HG03060 (cell line): Measurements from ENCODE around the gene PRSS38.
"Not testable (repeated sequence)": the region's sequence is repeated elsewhere in the genome, so short reads cannot be mapped to it uniquely, and the experiment has no call there.

ENCODE experiments used
- ATAC-seq: cut with Tn5 transposase; IDR thresholded peaks from one replicate; pipeline ENCODE4 v1.9.1; 2021; ENCODE audit warnings: low read depth, moderate number of reproducible peaks; ENCODE audit not compliant: unreplicated experiment

The PRSS38 gene

DNA sequence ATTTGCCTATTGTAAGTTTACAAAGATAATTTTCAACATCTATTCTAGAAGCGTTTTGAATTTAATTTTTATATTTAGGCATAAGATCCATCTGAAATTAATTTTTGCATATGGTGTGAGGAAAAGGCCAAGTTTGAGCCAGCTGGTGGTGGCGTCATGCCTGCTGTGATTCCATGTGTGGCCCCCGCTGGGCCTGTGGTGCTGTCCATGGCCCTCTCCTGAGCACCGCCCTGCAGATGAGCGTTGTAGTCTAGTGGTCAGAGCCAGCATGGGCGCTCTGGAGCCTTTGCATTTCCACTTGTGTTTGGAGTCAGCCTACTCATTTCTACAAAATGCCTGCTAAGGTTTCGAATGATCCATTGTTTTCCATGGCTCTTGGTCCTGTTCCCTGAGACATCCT lies 22.7 kb downstream of the PRSS38 start:
- ATAC-seq = no peak

DNA sequence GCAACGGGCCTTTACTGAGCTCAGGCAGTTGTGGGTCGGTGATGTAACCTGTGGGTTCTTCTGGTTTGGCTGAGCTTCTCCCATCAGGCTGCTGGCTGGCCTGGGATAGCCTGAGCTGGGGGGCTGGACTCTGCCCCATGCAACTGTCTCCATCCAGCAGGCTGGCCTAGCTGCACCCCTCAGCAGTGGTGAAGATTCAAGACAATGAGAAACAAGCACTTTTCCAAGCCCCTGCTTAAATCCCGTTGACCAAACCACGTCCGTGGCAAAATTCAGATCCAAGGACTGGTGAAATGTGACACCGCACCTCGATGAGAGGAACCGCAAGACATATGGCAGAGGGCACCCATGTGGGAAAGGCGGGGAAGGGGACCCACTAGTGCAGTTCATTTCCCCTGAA lies 25.6 kb downstream of the PRSS38 start:
- no peak for ATAC-seq

DNA sequence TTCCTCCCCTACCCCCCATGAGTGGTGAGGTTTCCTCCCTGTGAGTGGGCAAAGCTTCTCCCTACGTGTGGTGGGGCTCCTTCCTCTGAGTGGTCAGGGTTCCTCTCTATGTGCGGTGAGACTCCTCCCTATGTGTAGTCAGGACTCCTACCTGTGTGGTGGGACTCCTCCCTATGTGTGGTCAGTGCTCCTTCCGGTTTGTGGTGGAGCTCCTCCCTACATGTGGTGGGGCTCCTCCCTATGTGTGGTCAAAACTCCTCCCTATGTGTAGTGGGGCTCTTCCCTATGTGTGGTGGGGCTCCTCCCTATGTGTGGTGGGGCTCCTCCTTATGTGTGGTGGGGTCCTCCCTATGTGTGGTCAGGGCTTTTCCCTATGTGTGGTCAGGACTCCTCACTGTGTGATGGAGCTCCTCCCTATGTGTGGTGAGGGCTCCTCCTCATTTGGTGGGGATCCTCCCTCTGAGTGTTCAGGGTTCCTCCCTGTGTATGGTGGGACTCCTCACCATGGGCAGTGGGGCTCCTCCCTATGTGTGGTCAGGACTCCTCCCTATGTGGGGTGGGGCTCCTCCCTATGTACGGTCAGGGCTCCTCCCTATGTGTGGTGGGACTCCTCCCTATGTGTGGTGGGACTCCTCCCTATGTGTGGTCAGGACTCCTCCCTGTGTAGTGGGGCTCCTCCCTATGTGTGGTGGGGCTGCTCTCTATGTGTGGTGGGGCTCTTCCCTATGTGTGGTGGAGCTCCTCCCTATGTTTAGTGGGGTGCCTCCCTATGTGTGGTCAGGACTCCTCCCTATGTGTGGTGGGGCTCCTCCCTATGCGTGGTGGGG lies 29.1 kb downstream of the PRSS38 start:
- no peak for ATAC-seq

DNA sequence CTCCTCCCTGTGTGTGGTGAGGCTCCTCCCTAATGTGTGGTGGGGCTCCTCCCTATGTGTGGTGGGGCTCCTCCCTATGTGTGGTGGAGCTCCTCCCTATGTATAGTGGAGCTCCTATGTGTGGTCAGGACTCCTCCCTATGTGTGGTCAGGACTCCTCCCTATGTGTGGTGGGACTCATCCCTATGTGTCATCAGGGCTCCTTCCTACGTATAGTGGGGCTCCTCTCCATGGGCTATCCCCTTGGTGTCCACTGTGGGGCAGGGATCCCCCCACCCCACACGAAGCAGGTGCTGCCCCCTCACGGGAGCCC lies 29.6 kb downstream of the PRSS38 start:
- ATAC-seq = no peak

DNA sequence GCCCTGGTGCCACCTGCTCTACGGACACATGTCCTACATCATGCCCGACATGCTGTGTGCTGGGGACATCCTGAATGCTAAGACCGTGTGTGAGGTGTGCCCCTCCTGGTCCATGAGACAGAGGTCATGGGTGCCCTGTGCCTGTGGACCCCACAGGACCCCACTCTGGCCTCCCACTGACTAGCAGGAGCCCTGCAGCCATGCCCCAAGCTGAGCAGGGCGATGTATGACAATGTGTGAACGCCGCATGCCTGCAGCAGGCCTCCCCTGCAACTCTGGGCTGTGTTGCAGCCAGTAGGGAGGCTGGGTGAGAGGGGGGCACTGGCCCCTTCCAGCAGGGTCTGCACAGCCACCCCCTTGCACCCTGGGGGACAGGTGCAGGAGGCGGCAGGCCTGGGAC lies 30.0 kb downstream of the PRSS38 start:
- no peak for ATAC-seq

DNA sequence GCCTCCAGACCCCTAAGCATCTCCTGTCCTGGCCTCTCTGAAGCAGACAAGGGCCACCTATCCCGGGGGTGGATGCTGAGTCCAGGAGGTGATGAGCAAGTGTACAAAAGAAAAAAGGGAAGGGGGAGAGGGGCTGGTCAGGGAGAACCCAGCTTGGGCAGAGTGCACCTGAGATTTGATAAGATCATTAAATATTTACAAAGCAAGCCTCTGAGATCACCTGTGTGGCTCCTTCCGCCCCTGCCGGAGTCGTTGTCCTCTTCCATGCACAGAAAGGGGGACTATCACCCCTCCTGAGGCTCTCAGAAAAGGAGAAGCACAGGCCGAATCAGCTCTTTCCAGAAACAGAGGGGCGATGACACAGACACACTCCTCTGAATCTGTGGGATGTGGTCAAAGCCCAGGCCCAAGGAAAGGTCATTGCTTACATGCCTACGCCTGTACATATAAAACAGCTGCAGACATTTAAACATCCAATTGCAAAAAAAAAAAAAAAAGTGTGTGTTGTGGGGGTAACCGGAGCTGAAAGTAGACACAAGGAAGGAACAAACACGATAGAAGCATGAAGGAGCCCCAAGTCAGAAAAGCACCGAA lies 30.9 kb downstream of the PRSS38 start:
- no peak for ATAC-seq

DNA sequence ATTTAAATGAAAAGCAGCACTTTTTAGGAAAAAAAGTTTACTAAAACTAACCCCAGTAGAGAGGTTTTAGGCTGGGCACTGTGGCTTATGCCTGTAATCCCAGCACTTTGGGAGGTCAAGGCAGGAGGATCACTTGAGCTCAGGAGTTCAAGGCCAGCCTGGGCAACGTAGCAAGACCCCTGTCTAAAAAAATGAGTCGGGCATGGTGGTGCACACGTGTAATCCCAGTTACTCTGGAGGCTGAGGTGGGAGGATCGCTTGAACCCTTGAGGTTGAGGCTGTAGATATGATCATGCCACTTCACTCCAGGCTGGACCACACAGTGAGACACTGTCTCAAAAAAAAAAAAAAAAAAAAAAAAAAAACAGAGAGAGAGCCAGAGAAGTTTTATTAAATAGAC lies 31.6 kb downstream of the PRSS38 start:
- ATAC-seq = not testable (repeated sequence)

DNA sequence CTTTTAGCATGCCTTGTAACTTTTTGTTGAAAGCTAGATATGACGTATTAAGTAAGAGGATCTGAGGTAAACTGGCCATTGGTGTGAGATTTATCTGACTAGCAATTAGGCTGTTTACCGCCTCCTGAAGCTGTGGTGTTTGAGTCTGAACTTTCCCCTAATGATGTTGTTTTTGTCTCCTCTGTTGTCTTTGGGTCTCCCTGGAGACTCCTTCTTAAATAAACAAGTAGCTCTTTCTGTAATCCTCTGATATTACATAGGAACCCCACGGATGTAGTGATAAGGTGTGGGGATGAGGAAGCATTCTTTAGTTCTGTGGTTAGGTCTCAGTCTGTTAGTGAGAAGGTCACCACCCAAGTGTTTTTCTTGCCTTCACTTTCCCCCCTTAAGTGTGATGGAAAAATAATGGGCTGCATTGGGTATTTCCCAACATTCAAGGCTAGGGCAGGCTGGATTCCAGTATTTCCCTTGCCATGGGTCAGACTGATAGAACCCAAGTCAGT lies 33.0 kb downstream of the PRSS38 start:
- no peak for ATAC-seq

DNA sequence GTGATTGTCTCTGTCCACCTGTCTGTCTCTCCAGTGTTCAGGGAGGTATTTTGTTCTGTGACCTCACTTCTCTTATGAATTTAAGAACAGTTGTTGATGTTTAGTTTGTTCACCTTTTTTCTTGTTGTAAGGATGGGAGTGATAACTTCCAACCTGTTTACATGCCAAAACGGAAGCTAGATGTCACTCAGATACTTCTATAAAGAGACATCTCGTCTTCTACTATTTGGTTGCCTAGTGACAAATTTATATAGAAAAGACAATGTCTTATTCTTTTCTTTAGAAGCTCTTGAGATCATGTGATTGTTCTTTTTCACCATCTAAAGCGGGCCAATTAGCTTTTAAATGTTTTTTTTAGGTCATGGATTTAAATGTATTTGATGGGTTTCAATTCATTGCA lies 33.8 kb downstream of the PRSS38 start:
- no peak for ATAC-seq

DNA sequence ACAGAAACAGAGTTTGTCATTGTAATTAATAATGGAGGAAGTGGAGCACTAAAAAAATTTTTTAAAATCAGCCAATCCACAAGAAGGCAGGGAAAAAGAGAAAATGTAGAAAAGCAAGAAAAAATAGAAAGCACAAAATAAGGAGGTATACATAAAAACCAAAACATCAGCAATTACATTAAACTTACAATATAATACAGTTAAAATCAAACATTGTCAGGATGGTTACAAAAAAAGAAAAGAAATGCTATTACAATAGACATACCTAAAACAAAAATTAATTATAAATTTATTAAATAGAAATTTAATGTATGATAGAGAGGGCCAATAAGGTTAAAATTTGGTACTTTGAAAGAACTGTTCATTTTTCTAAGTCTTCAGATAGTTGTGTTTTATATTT lies 38.7 kb downstream of the PRSS38 start:
- no peak for ATAC-seq

DNA sequence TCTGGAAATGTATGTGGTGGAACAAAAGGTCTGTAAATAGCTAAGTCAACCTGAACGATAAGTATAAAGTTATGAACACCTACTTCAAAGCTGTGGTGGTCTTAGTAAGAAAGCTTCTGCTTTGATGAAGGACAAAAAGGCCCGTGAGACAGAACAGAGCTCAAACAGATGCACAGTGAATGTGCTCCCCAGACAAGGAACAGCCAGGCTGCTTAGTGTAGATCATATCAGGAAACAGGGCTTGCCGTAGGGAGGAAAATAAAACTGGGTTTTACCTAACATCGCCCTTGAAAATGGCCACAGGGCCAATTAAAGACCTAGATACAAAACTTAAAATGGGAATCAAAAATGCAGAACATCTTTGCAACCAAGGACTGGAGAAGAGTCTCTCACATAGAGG lies 40.2 kb downstream of the PRSS38 start:
- ATAC-seq = no peak

DNA sequence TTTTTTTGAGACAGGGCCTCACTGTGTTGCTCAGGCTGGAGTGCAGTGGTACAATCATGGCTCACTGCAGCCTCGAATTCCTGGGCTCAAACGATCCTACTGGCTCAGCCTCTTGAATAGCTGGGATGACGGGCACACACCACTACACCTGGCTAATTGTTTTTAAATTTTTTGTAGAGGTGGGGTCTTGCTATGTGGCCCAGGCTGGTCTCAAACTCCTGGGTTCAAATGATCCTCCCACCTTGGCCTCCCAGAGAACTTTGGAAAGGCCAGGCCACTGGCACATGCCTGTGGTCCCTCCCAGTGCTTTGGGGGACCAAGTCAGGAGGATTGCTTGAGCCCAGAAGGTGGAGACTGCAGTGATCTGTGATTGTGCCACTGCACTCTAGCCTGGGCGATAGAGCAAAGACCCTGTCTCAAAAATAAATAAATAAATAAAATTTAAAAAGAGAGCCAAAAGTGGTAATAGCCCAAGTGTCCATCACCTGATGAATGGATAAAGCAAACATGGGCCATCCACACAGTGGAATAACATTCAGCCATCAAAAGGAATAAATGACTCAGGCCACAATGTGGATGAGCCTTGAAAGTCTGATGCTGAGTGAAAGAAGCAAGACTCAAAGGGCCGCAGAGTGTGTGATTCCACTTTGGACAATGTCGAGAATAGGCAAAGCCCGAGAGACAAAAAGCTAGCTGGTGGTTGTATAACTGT lies 40.8 kb downstream of the PRSS38 start:
- no peak for ATAC-seq

DNA sequence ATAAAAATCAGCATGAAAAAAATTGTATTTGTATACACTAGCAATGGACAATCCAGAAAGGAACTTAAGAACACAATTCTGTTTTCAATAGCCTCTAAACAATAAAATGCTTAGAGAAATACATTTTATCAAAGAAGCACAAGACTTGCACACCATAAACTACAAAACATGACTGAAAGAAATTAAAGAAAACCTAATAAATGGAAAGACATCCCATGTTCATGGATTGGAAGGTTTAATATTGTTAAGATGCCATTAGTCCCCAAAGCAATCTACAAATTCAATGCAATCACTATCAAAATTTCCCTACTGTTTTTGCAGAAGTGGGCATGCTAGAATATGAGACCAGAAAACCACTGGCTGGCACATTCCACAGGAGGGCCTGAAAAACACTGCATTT lies 49.4 kb downstream of the PRSS38 start:
- no peak for ATAC-seq

DNA sequence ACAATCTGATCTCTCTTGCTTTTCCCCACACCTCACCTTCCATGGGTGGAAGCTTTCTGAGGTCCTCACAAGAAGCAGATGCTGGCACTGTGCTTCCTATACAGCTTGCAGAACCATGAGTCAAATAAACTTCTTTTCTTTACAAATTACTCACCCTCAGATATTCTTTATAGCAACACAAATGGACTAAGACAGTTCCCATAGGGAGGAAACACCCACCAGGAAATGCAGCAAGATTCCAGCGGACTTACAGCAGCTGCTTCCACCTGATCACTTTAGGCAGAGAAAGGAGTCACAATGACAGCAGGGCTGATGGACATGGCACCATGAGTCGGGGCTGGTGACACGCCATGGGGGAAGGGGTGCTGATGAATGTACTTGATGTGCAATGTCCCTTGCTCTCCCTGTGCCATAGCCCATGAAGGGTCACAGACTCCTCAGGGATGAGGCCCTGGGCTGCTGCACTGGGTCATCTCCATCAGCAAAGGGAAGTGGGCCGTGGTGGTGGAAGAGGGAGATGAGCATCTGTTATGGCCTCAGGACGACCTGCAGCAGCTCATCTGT lies 53.9 kb downstream of the PRSS38 start:
- no peak for ATAC-seq

DNA sequence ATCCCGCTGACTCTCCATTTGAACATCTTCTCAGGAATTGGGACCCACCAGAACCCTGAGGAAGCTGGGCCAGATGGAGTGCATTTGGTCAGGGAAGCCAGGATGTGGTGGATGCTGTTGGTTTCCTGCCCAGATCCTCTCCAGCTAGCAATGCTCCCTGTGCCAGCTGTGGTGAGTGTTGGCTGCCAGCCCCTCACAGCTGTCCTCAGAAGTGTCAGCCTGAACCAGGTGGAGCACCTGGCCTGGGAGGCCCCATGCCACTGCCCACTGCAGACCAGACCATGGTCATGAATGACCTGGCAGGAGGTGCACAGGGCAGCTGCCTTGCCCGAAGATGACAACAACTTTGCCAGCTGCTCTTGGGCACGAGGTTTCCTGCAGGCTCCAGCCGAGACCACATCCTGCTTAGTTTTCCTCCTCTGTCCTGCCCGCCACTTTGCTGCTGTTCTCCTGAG lies 54.4 kb downstream of the PRSS38 start:
- no peak for ATAC-seq

DNA sequence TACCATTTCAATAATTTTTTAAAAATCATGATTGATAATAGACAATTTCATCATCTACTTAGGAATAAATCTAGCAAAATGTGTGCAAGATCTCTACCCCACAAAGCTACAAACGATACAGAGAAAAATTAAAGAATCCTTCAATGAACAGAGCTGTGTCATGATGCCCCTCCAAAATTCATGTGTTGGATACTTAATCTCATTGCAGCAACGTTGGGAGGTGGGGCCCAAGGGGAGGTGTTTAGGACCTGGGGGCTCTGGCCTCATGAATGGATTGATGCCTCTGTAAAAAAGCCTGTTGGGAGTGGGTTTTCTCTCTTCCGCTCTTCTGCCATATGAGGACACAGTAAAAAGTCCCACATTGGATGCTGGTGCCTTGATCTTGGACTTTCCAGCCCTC lies 54.9 kb downstream of the PRSS38 start:
- ATAC-seq = no peak

DNA sequence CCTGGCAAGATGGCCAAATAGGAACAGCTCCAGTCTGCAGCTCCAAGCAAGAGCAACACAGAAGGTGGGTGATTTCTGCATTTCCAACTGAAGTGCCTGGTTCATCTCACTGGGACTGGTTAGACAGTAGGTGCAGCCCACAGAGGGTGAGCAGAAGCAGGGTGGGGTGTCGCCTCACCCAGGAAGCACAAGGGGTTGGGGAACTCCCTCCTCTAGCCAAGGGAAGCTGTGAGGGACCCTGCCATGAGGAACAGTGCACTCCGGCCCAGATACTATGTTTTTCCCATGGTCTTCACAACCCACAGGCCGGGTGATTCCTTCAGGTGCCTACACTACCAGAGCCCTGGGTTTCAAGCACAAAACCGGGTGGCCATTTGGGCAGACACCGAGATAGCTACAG lies 56.4 kb downstream of the PRSS38 start:
- ATAC-seq = not testable (repeated sequence)

DNA sequence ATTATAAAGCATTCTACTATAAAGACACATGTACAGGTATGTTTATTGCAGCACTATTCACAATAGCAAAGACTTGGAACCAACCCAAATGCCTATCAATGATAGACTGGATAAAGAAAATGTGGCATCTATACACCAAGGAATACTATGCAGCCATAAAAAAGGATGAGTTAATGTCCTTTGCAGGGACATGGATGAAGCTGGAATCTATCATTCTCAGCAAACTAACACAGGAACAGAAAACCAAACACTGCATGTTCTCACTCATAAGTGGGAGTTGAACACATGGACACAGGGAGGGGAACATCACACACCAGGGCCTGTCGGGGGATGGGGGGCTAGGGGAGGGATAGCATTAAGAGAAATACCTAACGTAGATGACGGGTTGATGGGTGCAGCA lies 62.3 kb downstream of the PRSS38 start:
- not testable (repeated sequence) for ATAC-seq

DNA sequence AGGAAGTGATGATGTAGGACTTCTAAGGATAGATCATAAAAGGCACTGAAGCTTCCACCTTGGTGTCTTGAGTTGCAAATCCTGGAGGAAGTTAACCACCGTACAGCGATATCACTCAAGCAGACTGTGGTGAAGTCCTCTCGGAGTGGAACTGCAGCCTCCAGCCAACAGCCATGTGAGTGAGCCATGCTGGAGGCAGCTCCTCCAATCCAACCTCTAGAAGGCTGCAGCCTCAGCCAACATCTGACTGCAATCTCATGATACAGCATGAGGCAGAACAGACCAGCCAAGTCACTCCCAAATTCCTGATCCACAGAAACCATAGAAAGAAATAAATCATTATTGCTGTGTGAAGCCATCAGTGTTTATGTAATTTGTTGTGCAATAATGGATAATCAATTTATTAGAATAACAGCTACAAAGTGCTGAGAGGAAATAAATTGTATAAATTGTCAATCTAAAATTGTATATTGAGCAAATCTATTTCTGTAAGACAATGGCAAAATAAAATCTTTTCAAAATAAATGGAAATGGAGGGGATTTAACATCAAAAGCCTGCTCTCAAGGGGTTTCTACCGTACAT lies 65.0 kb downstream of the PRSS38 start:
- ATAC-seq = no peak

DNA sequence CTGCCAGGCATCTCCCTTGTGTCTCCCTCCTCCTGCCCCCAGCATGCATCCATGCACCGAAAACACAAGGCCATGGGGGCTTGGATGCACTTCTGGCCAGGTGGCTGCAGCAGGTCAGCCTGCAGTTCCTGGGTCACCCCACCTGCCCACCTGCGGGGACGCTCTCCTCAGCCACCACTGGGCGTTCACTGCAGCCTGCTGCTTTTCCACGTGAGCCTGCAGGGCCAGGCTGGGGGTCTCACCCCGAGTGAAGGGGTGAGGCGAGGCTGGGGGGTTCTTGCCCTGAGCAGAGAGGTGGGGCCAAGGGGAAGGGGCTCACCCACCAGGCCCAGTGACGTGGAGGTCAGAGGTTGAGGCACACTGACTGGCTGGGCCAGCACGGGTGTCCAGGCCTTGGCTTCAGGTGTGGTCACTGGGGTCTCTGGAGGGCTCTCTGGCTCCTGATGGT lies 67.6 kb downstream of the PRSS38 start:
- ATAC-seq = no peak
